SK-N-MC (cell line): ENCODE results near the gene SFI1.

Experiments used
- DNase-seq: peaks from one replicate; pipeline ENCODE4 v3.0.0-alpha.2; 2011; ENCODE audit warnings: low read depth, low spot score
- H3K27ac ChIP-seq: fragments of 200-600 bp; sonication (generic); 2 replicates; pipeline ENCODE4 v1.5.1; 2016; ENCODE audit warnings: mixed run types
- H3K36me3 ChIP-seq: fragments of 200-600 bp; sonication (generic); 2 replicates; pipeline ENCODE4 v1.6.1; 2017; ENCODE audit warnings: antibody characterized with exemption, low read length, mixed read lengths; ENCODE audit not compliant: insufficient read depth
- H3K4me3 ChIP-seq: fragments of 200-600 bp; sonication (generic); 2 replicates; pipeline ENCODE4 v1.5.1; 2016
- H3K9ac ChIP-seq: fragments of 200-600 bp; sonication (generic); 2 replicates; pipeline ENCODE4 v1.8.0; 2017; ENCODE audit warnings: mixed run types, mixed read lengths; ENCODE audit not compliant: insufficient read length
- H3K9me3 ChIP-seq: fragments of 200-600 bp; sonication (generic); 2 replicates; pipeline ENCODE4 v1.6.1; 2017; ENCODE audit warnings: low read depth, mild to moderate bottlenecking, antibody characterized with exemption, low read length, moderate library complexity, mixed read lengths
- EZH2 ChIP-seq: fragments of 200-600 bp; sonication (generic); IDR thresholded peaks from one replicate; pipeline ENCODE4 v1.6.1; 2017; ENCODE audit warnings: antibody characterized with exemption
- FOXP2 ChIP-seq: optimal IDR thresholded peaks from 2 replicates; pipeline ENCODE3; 2011; ENCODE audit warnings: mild to moderate bottlenecking, moderate library complexity; ENCODE audit not compliant: insufficient read depth; ENCODE audit errors: extremely low read length, control extremely low read depth
- POLR2AphosphoS5 ChIP-seq: IDR thresholded peaks from 2 replicates; pipeline ENCODE4 v1.6.1; 2012; ENCODE audit warnings: mild to moderate bottlenecking, low read depth, low read length, borderline replicate concordance

Gene SFI1

GRCh38 chr22:31631436-31631835 lies 135.1 kb downstream of the SFI1 start:
- peak overlapping the region; percentile 71; the same call in 1 of the 2 replicates for H3K27ac ChIP-seq

DNA sequence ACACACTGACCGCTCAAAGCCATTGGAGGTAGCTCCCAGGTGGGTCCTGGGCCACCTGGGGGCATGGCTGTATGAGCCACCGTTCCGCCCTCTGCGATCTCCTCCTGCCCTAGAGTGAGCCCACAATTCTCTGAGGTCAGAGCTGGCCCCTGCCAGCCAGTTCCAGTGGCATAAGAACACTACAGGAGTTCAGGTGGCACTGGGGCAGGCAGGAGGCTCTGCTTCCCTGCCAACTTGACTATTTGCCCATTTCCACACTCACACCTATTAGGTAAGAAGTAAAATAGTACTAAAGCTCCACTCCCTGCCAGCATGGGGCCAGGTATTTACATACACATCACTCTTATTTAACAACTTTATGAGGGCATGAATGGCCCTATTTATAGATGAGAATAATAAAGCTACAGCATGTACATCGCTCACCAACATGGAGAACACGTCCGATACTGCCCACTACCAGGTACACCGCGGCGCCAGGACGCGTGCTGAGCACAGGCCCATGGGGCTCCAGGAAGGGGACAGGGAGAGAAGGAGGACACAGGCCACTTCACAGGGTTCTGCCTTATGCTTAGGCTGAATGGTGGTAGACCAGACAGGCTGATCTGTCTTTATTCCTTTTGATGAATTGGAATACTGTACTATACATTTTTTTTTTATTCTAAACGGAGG lies 139.4 kb downstream of the SFI1 start:
- no peak overlapping the region for H3K4me3 ChIP-seq
- H3K9ac ChIP-seq = no peak overlapping the region
- no peaks in the 10 kb centered on the region for H3K9me3 ChIP-seq
- H3K36me3 ChIP-seq = no peaks in the 10 kb centered on the region
- H3K27ac ChIP-seq = no peak overlapping the region
- DNase-seq = no peak
- TF ChIP-seq FOXP2 = no peak
- TF ChIP-seq POLR2AphosphoS5 = no peak
- no peak for TF ChIP-seq EZH2

More at GRCh38 chr22:31631436-31631835, 135.1 kb downstream of the SFI1 start:
- H3K36me3 ChIP-seq = no peaks in the 10 kb centered on the region; the same call in 1 of the 2 replicates
- no peak overlapping the region for H3K9ac ChIP-seq
- H3K9me3 ChIP-seq = no peaks in the 10 kb centered on the region
- peak overlapping the region; percentile 93; the same call in 1 of the 2 replicates for H3K4me3 ChIP-seq
- TF ChIP-seq EZH2 (no peak), FOXP2 (no peak), POLR2AphosphoS5 (no peak)
- no peak for DNase-seq

DNA sequence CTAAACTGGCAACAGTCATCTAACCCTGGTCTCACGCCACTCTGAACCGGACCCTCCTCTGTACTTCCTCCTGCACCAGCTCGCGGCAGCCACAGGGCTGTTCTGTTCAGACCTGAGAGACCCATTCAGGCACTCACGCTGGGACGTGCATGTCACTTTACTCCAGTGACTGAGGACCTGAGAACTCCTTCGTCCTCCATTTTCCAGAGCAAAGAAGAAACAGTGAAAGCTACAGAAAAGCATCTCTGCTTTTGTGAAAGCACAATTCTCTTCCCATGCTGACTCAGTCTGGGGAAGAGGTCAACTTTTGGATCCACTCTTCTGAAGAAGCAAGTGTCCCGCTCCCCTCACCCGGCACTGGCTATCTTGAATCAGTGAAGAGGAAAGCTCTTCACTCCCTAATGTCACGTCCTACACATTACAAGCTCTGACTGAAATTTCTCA lies 141.1 kb downstream of the SFI1 start:
- H3K4me3 ChIP-seq = no peak overlapping the region
- H3K9ac ChIP-seq = no peak overlapping the region
- H3K9me3 ChIP-seq = no peaks in the 10 kb centered on the region
- DNase-seq = no peak
- H3K27ac ChIP-seq = no peak overlapping the region
- H3K36me3 ChIP-seq = no peaks in the 10 kb centered on the region
- TF ChIP-seq EZH2 = no peak
- no peak for TF ChIP-seq POLR2AphosphoS5
- no peak for TF ChIP-seq FOXP2

- Histone ChIP-seq H3K9ac (no peak overlapping the region), H3K9me3 (no peaks in the 10 kb centered on the region), H3K4me3 (no peak overlapping the region), H3K27ac (no peak overlapping the region), H3K36me3 (no peaks in the 10 kb centered on the region)
- no peak for DNase-seq
- TF ChIP-seq EZH2 (no peak), POLR2AphosphoS5 (no peak), FOXP2 (no peak)
Measured at GRCh38 chr22:31637891-31638618, 141.7 kb downstream of the SFI1 start.

DNA sequence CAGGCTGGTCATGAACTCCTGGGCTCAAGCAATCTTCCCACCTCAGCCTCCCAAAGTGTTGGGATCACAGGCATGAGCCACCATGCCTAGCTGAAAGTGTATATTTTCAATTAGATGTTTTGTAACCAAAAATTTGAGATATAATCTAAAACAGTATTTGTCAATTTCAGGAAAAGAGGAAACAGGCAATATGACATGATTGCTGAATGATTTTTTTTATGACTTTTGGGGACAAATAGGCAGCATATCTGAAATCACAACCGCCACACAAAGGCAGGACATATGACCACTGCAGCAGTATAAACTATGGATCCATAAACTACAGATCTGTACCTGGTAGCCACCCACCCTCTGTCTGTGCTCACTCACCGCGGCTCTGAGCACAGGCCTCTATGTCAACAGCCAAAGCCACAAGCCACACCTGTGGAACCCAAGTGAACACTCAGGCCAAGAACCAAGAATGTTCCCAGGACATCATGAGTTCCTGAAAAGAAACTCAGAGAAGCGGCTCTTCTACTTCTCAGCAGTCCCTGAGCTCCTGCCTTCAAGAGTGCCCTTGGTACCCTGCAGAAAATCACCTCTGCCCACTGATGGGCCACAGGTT lies 143.2 kb downstream of the SFI1 start:
- DNase-seq = no peak
- no peak overlapping the region for H3K27ac ChIP-seq
- H3K36me3 ChIP-seq = no peaks in the 10 kb centered on the region
- no peak overlapping the region for H3K4me3 ChIP-seq
- no peaks in the 10 kb centered on the region for H3K9me3 ChIP-seq
- TF ChIP-seq POLR2AphosphoS5 = no peak
- H3K9ac ChIP-seq = no peak overlapping the region

- TF ChIP-seq FOXP2 (no peak), POLR2AphosphoS5 (no peak), EZH2 (no peak)
- Histone ChIP-seq H3K36me3 (peaks cover 19% of the 10 kb centered on the region), H3K9ac (no peak overlapping the region), H3K27ac (no peak overlapping the region), H3K9me3 (no peaks in the 10 kb centered on the region), H3K4me3 (no peak overlapping the region)
- no peak for DNase-seq
Measured at GRCh38 chr22:31646186-31647019, 150.1 kb downstream of the SFI1 start.

DNA sequence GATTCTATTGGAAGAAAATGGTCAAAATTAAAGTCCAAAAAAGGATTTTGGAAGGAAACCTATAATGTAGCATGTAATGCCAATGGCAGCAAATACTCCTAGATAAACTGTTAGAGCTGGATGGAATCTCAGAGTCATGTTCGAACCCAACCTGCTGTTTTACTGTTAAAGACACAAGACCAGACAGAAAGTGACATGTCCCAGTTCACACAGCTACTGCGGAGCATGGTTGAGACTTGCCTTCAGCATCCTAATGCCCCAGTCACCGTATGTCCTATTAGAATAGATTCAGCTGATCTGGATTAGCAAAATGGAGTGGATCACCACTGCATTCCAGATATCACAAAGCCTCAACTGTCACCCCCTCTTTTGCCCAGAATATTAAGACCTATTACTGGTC lies 150.7 kb downstream of the SFI1 start:
- H3K27ac ChIP-seq = no peak overlapping the region
- no peaks in the 10 kb centered on the region for H3K9me3 ChIP-seq
- TF ChIP-seq FOXP2 (no peak), EZH2 (no peak), POLR2AphosphoS5 (no peak)
- peaks cover 19% of the 10 kb centered on the region for H3K36me3 ChIP-seq
- no peak for DNase-seq
- H3K9ac ChIP-seq = no peak overlapping the region
- no peak overlapping the region for H3K4me3 ChIP-seq
